GM18520 (cell line): ENCODE data around the gene C1QTNF2.
A peak's percentile ranks its signal among the peaks of the same experiment; 100 is the strongest.

Experiments used
- ATAC-seq: cut with Tn5 transposase; IDR thresholded peaks from one replicate; pipeline ENCODE4 v1.9.1; 2021; ENCODE audit not compliant: unreplicated experiment

Gene C1QTNF2, protein sequence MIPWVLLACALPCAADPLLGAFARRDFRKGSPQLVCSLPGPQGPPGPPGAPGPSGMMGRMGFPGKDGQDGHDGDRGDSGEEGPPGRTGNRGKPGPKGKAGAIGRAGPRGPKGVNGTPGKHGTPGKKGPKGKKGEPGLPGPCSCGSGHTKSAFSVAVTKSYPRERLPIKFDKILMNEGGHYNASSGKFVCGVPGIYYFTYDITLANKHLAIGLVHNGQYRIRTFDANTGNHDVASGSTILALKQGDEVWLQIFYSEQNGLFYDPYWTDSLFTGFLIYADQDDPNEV

GRCh38 chr5:160369990-160370712 is at the start of gene C1QTNF2:
TSS of gene C1QTNF2 (minus strand) at chr5:160370626. CDS start at chr5:160355011, 15,615 bp downstream.
- ATAC-seq = no peak

DNA sequence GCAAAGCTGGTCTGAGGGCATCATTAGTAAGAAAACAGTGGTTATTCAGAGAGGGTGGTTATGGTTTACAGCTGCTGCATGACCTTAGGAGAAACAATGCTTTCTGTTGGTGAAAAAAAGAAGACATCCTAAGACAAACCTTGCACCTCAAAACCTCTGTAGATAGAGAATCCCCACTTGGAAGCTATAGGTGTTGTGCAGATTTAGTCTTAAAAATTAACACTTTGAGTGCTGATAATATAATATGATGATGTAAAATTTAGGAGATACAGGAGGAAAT is 49.8 kb upstream of the C1QTNF2 start:
- no peak for ATAC-seq

GRCh38 chr5:160419458-160420330 is 49.3 kb upstream of the C1QTNF2 start:
- peak; percentile 33 for ATAC-seq

GRCh38 chr5:160418561-160419457 is 48.4 kb upstream of the C1QTNF2 start, which contains the start of gene SLU7:
TSS of gene SLU7 (minus strand) at chr5:160419081. CDS start at chr5:160415294, 3,787 bp downstream.
- ATAC-seq = peak; percentile 31

- ATAC-seq = peak; percentile 62
Observed at GRCh38 chr5:160399402-160400353, 29.3 kb upstream of the C1QTNF2 start, which contains the start of gene FAM200C. TSS of gene FAM200C (minus strand) at chr5:160400054. CDS start at chr5:160395490, 4,564 bp downstream.

- no peak for ATAC-seq
Observed at GRCh38 chr5:160398806-160399205, 28.4 kb upstream of the C1QTNF2 start.

DNA sequence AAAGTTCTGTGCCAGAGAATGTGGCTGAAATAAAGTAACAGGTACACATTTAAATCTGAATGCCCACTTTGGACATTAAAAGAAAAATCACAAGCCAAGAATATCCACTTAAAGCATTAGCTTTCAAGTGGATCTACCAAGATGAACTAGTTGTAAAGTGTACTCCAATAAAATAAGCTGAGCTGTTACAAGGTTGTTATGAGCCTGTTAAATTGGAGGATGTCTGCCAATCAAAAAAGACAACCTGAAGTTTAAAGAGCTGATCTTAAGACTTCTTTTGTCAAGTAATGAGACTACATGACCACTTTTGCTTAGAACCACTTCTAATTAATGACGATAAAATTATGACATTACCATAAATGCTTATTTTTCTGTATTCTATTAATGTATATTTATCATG is 27.1 kb upstream of the C1QTNF2 start:
- no peak for ATAC-seq

DNA sequence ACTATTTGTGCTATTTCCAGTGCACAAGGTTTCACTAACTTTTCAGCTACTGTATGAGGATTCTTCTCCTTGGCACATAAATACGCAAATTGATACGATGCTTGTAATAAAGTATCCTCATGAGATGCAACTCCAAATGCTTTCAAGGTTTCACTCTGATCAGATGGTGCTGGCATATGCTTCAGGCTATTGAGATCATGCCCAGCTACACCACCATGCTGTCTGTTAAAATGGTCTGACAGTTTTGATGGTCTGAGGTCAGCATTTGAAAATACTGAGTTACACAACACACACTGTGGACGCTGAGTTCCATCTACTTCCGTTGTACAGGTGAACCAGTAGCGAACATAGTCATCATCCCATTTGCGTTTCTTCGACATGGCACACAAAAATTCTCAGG is 24.7 kb upstream of the C1QTNF2 start:
- ATAC-seq = no peak

- ATAC-seq = no peak
Observed at GRCh38 chr5:160390787-160391696, 20.6 kb upstream of the C1QTNF2 start.

- ATAC-seq = no peak
Observed at GRCh38 chr5:160387445-160387844, 17.0 kb upstream of the C1QTNF2 start.

GRCh38 chr5:160385496-160385895 is 15.1 kb upstream of the C1QTNF2 start:
- no peak for ATAC-seq

GRCh38 chr5:160384681-160385080 is 14.3 kb upstream of the C1QTNF2 start:
- no peak for ATAC-seq

DNA sequence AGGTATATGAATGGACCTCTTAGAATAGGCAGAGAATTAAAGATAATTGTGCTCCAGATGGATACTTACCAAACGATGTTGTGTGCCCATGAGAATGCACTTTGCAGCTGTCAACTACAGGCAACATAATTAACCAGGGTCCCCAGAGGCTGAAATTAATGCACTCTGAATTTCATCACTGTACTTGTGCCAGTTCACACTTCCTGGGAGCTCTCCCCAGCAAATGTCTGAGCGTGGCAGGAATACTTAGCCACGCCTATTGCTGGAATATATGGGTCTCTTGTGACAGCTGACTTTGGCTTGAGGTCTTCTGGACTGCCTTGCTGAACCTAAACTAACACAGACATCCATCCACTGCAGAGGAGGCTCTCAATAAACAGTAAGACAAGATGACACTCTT is 11.9 kb upstream of the C1QTNF2 start:
- no peak for ATAC-seq

DNA sequence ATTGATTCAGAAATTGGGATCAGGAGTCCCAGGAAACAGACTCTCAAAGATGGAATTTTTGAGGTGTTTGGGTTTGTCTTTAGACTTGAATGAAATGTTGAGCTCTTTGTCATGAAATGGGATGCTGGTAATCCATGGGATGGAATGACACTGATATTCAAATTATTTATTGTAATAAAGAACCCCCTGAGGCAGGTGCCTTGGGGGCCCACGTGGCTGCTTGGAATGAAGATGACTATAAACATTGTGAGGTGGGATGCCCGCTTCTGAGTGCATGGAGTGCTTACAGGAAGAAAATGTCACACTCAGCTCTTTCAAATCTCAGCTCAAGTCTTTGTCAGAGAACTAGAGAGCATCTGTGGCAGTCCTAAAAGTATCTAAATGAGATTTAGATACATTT is 9.6 kb upstream of the C1QTNF2 start:
- ATAC-seq = no peak

GRCh38 chr5:160379511-160379910 is 9.1 kb upstream of the C1QTNF2 start:
- no peak for ATAC-seq

DNA sequence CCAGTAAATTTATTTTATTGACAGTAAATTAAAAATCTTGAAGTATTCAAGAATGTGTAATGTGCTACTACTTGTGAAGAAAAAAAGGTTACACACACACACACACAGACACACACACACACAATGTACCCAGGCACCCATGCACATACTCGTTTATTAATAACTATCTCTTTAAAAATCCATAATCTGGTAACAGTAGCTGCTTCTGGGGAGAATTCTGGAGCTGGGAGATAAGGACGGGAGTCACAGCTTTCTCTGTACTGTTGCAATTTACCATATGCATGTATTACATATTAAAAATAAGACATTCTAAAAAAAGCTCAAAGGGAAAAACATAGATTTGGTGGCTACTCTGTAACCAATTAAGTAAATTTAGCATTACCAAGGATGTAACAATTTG is 7.9 kb upstream of the C1QTNF2 start:
- no peak for ATAC-seq

DNA sequence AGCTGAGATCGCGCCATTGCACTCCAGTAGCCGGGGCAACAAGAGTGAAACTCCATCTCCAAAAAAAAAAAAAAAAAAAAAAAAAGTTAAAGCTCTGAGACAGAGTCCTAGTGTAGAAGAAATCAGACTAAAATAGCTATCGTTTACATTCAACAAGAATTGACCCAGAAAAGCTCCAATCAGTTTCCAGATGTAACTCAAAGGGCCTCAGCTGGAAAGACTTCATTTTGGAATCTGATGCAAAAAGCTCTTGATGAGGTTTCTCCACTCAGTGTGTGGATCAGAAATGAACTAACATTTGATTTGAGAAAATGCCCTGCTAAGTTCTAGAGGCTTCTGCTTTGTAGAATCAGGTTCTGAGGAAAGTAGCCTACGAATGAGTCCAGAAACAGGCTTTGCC is 7.2 kb upstream of the C1QTNF2 start:
- ATAC-seq = no peak

GRCh38 chr5:160376416-160376815 is 6.0 kb upstream of the C1QTNF2 start:
- ATAC-seq = no peak
